Suprapubic skin (tissue), 3 donors: ENCODE measurements around the gene ADCY9.

Experiments used
- POLR2A ChIP-seq, 2 donors: fragments of 450-650 bp; IDR thresholded peaks; one replicate each; pipeline ENCODE4 v1.6.1; 2017; ENCODE audit warnings: antibody characterized with exemption in 2 of 2, mild to moderate bottlenecking in 2 of 2, moderate library complexity in 2 of 2
- TF ChIP-seq, protein P1 (sequence below), 2 donors: fragments of 200-600 bp in 1 of 2; fragments of 450-650 bp in 1 of 2; sonication (generic) in 1 of 2; IDR thresholded peaks; one replicate each; pipeline ENCODE4 v1.5.1; 2016 to 2019; ENCODE audit warnings: antibody characterized with exemption in 2 of 2, mild to moderate bottlenecking in 1 of 2, moderate library complexity in 1 of 2

DNA sequence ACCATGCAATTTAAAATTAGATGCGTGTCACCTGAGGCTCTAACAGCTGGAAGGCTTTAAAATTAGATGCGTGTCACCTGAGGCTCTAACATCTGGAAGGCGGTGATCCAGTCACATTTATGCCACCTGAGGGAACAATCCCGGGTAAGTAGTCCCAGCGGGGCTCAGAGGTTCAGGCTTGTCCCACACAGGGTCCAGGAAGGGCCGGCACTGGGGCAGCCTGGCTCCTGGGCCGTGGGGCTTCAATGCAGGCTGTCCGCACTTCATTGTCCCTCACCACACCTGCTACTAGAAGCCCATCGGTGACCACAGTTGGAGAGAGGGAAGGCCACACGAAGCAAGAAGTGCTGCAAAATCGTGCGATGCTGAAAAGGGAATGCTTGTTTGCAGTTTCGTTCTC lies 15.4 kb upstream of the ADCY9 start:
- TF ChIP-seq POLR2A (IDR thresholded peaks at IDR 0.05) = no peak
- TF ChIP-seq, protein P1, sequence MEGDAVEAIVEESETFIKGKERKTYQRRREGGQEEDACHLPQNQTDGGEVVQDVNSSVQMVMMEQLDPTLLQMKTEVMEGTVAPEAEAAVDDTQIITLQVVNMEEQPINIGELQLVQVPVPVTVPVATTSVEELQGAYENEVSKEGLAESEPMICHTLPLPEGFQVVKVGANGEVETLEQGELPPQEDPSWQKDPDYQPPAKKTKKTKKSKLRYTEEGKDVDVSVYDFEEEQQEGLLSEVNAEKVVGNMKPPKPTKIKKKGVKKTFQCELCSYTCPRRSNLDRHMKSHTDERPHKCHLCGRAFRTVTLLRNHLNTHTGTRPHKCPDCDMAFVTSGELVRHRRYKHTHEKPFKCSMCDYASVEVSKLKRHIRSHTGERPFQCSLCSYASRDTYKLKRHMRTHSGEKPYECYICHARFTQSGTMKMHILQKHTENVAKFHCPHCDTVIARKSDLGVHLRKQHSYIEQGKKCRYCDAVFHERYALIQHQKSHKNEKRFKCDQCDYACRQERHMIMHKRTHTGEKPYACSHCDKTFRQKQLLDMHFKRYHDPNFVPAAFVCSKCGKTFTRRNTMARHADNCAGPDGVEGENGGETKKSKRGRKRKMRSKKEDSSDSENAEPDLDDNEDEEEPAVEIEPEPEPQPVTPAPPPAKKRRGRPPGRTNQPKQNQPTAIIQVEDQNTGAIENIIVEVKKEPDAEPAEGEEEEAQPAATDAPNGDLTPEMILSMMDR (IDR thresholded peaks at IDR 0.05) = no peak
